Activated CD8-positive, alpha-beta memory T cell treated with anti-CD3 and anti-CD28 coated beads for 4 hours (primary cell): Measurements from ENCODE around the gene CPSF3.
"Not testable (repeated sequence)": the region's sequence is repeated elsewhere in the genome, so short reads cannot be mapped to it uniquely, and the experiment has no call there.

ENCODE experiments used
- DNase-seq, 2 donors: peaks; one replicate each; pipeline ENCODE4 v3.0.0-alpha.2; 2020; ENCODE audit warnings: low read depth in 2 of 2

The CPSF3 gene

DNA sequence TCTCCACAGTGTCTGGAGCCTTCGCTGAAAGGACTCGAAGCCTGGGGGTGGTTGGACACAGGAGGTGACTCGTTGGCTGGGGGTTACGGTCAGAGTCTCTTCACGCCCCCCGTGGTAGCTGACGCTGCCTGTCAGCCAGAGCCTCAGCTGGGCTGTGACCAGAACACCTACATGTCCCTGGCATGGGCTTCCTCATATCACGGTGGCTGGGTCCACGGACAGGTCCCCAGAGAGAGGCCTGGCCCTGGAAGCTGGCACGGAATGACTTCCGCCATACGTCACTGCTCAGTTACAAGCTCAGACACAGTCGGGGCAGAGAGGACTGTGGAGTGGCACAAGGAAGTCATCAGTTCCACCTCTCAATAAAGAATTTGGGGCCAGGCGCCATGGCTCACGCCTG, 28.6 kb upstream of the CPSF3 start:
- no peak for DNase-seq

DNA sequence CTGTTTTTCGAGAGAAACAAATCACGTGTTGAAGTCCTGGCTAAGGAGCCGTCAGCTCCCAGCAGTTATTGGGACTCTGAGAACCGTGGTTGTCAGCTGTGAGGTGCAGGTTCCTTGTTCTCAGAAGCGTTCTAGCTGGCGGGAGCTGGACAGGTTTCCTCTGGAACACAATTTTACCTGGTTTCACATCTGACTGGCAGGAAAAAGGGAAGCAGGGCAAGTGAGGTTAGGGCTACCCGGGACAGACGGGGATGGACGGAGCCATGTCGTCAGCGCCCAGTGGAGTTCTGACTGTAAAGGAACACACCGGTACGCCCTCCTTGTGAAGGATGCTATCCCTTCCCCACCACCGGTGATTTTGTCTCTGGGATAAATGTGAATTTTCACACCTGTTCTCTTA, 26.3 kb upstream of the CPSF3 start:
- DNase-seq = no peak

- not testable (repeated sequence) for DNase-seq
These were observed 25.2 kb upstream of the CPSF3 start for GRCh38 chr2:9398251-9398650.

DNA sequence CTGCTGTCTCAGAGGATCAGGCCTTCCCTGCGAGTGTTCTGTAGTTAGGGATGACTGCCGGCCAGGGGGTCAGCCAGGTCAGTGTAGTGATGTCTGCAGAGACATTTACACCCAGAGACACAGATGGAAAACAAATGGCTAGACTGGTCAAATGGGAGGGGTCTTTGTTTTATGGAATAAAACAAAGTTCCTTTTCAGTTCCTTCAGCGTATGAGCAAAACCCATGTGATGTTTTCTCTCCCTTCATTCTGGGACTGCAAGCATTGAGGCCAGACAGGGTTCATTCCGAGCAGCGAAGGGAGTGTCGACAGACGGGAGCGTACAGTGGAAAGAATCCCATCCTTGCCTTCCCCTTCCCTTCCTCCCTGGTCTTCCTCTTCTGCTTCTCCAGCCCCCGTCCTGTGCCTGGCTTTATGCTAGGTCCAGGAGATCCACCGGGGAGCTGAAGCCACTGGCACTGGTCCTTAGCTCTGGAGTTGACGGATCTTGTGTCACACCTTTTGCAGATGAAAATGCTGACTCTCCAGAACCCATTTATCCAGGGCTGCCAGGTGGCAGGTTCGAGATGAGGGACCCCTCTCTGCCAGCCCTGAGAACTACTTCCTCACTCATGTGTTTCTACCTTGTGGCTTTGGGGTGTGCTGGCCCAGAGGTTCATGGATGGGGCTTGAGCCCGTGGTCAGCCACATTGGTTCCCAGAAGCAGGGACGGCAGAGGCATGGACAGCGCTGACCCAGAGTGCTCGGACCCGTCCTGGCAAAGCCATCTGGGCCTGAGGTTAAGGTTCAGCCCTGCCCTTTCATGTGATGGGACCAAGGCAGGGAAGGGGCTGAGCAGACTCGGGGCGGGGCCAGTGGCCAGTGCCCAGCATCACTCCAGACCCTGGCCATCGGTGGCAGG, 24.3 kb upstream of the CPSF3 start:
- DNase-seq = no peak

DNA sequence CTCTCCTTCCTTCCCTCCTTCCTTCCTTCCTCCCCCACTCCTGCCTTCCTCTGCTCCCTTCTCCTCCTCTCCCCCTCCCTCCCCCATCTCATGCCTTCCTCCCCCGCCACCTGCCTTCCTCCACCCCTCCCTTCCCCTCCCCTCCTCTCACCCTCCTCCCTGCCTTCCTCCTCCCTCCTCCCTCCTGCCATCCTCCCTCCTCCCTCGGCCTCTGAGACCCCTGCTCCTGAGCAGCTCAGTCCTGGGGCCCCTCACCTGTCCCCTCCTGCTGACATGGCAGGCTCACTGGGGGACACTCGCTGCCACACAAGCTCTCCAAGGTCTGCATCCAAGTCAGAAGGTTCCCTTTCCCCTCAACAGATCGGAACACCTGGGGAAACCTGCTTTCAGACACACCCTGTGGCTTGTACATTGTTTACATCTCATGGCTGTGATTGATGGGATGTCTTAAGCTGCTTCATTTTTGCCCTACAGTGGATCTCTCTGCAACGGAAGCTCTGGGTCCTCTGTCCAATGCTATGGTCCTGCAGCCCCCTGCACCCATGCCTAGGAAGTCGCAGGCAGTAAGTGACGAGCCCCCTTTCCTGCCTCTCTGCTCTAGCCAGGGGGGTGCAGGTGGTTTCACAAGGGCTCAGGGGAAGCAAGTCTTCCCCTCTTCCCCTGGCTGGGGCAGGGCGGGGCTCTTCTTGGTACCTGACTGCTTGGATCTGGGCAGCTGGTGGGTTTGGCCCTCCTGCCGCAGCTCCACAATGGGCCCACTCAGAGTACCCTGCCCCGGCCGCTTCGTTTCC, 23.0 kb upstream of the CPSF3 start:
- no peak for DNase-seq

DNA sequence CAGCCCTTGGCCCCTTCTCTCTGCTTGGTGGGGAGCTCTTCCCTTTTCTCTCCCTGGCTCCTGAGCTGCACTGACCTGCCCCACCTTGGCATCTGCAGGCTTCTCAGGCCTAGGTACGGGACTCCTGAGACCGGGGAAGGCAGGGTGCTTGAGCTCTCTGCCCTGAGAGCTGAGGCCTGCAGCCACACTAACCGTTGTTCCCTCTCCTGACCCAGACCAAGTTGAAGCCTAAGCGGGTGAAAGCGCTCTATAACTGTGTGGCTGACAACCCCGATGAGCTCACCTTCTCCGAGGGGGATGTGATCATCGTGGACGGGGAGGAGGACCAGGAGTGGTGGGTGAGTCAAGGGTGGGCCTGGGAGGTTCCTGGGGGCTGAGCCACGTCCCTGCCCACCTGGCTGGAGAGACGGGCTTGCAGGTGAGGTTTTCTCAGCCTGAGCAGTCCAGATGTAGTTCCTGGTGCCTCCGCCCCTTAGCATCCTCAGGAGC, 22.4 kb upstream of the CPSF3 start:
- no peak for DNase-seq

GRCh38 chr2:9401646-9402371, 21.6 kb upstream of the CPSF3 start:
- no peak for DNase-seq

DNA sequence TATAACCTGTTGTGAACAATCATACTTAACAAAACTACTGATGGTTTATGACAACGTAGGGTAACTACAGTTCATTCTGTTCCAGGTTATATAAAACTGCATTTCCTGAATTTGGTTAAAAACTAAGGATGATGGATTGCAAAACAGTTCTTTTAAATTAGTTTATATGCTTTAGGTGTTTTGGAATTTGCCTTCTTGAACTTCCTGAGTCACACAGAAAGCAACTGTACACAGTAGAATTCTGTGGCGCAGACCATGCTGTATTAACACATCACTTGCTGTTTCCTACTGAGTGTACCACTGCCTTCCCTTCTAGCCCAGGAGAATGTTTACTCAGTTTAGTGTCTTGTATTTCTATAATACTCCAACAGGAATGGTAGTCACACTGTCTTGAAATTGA, 19.5 kb upstream of the CPSF3 start:
- no peak for DNase-seq

- DNase-seq = no peak
These were observed 19.0 kb upstream of the CPSF3 start for GRCh38 chr2:9404451-9404850.

DNA sequence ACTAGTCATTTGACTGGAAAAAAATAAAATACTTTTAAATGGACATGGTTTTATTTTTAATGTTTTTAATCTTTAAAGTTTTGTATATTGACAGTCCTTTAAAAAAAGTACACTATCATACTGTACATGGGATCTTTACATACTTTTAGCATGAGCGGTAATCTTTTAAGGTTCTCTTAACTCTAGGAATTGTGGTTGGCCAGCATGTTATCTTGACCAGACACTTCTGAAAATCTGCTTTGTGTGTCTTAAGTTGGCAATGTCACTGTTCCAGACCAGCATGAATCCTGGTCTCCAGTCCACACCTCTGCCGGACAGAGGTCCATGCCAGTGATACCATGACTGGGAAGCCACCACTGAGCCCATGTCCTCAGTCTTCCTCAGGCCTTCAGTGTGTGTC, 17.8 kb upstream of the CPSF3 start:
- DNase-seq = no peak

DNA sequence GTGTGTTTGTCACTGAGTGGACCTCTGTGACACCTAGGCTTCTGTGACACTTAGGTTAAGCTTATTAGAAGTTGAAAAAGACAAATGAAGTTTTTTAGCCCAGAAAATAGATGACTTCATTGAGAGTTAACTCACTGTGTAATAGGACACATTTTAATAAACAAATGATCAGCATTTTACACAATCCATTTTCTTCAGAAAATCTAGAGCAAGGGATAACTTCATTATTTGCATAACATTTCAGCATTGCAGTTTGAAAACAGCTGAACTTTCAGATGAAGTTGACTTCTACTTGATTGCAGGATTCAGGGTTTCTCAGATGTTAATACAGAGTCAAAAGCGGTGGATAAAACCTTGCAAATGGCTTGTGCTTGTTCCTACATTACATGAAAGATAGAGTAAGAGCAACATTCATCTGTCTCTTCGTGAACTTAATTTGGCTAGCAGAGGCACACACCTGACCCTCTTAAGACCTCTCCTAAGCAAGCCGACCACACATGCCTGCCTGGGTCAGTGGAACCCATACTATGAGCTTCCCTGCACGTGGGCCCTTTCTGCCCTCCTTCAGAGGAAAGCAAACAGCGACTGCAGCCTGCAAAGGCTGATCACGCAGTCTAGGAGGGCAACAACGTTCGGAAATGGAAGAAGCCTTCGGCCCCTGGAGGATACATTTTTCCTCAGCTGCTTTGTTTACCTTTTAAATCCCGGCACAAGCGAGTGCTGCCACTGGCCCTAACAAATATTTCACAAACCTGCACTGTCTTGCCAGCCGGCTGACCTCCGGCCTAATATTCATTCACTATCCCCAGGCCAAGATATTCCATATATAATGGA, 16.7 kb upstream of the CPSF3 start:
- no peak for DNase-seq

DNA sequence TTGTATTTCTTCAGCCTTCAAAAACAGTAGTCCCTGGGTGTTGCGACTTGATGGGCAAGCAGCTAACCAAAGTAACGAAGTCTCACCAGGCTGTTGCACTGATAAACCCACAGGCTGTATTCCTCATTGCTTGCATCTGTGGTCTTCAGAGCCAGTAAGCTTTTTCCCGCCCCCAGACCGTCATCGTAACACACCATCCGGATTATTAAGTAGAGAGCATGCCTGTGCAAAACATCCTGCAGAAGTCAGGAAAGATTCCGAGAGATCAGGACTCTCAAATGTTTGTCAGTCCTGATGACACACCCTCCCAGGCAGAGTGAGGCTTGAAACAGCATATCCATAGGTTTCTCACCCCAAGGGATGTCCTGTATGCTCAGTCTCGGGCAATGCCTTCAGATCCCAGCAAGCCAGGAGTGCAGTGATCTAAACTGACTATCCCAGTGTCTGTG, 16.1 kb upstream of the CPSF3 start:
- no peak for DNase-seq

GRCh38 chr2:9408641-9409151, 14.8 kb upstream of the CPSF3 start:
- no peak for DNase-seq

DNA sequence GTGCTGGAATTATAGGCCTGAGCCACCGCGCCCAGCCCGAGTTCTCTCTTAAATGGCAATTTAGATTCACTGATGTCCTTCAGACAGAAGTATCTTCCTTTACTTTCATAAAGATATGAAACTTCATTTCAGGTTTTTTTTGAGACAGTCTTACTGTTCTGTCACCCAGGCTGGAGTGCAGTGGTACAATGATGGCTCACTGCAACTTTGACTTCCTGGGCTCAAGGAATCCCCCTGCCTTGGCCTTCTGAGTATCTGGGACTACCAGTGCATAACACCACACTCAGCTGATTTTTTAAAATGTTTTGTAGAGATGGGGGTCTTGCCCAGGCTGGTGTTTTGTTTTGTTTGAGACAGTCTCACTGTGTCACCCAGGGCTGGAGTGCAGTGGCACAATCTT, 13.3 kb upstream of the CPSF3 start:
- no peak for DNase-seq

GRCh38 chr2:9412781-9413180, 10.7 kb upstream of the CPSF3 start:
- DNase-seq = no peak

- DNase-seq = no peak
These were observed 7.8 kb upstream of the CPSF3 start for GRCh38 chr2:9415516-9416169.

DNA sequence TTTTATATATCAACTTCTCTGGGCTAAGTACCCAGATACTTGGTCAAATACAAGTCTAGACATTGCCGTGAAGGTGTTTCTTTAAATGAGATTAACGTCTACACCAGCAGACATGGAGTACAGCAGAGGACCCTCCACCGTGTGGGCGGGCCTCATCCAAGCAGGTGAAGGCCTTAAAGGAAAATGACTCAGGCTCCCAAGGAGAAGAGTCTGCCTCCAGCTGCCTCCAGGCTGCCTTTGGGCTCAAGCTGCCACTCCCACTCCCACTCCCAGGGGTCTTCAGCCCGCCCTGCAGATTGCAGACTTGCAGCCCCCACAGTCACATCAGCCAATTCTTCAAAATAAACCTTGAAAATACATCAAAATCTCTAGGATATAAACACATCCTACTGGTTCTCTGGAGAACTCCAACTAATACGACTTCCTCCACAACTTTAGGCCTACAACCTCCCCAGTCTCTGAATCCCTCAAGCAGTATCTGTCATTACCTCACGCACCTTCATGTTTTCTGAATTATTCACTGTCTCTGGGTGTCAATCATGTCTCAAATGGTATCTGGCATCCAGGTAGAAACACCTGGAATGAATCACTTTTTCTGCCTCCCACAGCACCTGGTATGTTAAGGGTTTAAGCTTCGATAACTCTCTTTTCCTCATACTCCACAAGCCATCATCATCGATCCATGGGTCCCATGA, 7.0 kb upstream of the CPSF3 start:
- no peak for DNase-seq

- DNase-seq = no peak
These were observed 6.5 kb upstream of the CPSF3 start for GRCh38 chr2:9416962-9417316.

GRCh38 chr2:9417725-9418124, 5.7 kb upstream of the CPSF3 start:
- DNase-seq = no peak

DNA sequence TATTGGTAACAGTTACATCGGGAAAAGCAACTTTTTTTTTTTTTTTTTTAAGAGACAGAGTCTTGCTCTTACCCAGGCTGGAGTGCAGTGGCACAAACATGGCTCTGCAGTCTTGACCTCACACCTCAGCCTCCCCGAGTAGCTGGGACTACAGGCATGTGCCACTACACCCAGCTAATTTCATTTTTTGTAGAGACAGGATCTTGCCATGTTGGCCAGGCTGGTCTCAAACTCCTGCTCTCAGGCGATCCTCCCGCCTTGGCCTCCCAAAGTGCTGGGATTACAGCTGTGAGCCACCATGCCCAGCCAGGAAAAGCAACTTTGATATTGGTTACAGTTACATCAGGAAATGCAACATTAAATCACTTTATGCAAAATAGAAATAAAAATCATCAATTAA, 4.7 kb upstream of the CPSF3 start:
- DNase-seq = no peak
